Astrocyte (in vitro differentiated cells and primary cell): Measurements from ENCODE around the gene AFM. TPM values are rescaled to one million over a fixed set of nuclear protein-coding genes. Genes with fewer than 3 reads are reported as not detected.

Experiments used
- DNase-seq: peaks from one replicate; pipeline ENCODE4 v3.0.0-alpha.2; 2010; ENCODE audit warnings: low read depth
- FAIRE-seq: peaks from 2 replicates; lab custom pipeline; 2011; peaks lifted over from hg19 to GRCh38; lab: Jason Lieb, UNC
- H2AFZ ChIP-seq: 2 replicates; pipeline ENCODE4 v1.6.0; 2012; ENCODE audit warnings: low read depth, low read length, inconsistent platforms
- H3K27ac ChIP-seq: 2 replicates; pipeline ENCODE4 v1.5.1; 2011; ENCODE audit warnings: low read depth, low read length, inconsistent platforms
- H3K27me3 ChIP-seq: 2 replicates; pipeline ENCODE4 v1.6.0; 2011; ENCODE audit warnings: low read length, inconsistent platforms; ENCODE audit not compliant: insufficient read depth
- H3K36me3 ChIP-seq: 2 replicates; pipeline ENCODE4 v1.5.1; 2011; ENCODE audit warnings: low read length, inconsistent platforms; ENCODE audit not compliant: insufficient read depth
- H3K4me1 ChIP-seq: 2 replicates; pipeline ENCODE4 v1.5.1; 2011; ENCODE audit warnings: low read length, inconsistent platforms; ENCODE audit not compliant: insufficient read depth
- H3K4me2 ChIP-seq: 2 replicates; pipeline ENCODE4 v1.6.0; 2012; ENCODE audit warnings: low read length, inconsistent platforms
- H3K4me3 ChIP-seq: 2 replicates; pipeline ENCODE4 v1.5.1; 2011; ENCODE audit warnings: low read depth, mild to moderate bottlenecking, low read length, inconsistent platforms; ENCODE audit not compliant: insufficient read depth
- H3K79me2 ChIP-seq: 2 replicates; pipeline ENCODE4 v1.6.0; 2012; ENCODE audit warnings: mild to moderate bottlenecking, low read length, inconsistent platforms; ENCODE audit not compliant: insufficient read depth
- H3K9ac ChIP-seq: 2 replicates; pipeline ENCODE4 v1.6.0; 2012; ENCODE audit warnings: mild to moderate bottlenecking, low read length, inconsistent platforms
- H3K9me3 ChIP-seq: 2 replicates; pipeline ENCODE4 v1.5.1; 2012; ENCODE audit warnings: low read depth, mild to moderate bottlenecking, low read length, inconsistent platforms; ENCODE audit not compliant: insufficient read depth
- H4K20me1 ChIP-seq: 2 replicates; pipeline ENCODE4 v1.6.0; 2012; ENCODE audit warnings: low read length, inconsistent platforms; ENCODE audit not compliant: insufficient read depth
- H3K27ac Mint-ChIP-seq: one replicate; pipeline ENCODE4 v1.8.0; 2021; ENCODE audit warnings: mild to moderate bottlenecking, mixed read lengths; ENCODE audit not compliant: unreplicated experiment
- H3K27me3 Mint-ChIP-seq: one replicate; pipeline ENCODE4 v1.8.0; 2021; ENCODE audit warnings: low read depth, mixed read lengths; ENCODE audit not compliant: unreplicated experiment
- H3K36me3 Mint-ChIP-seq: one replicate; pipeline ENCODE4 v1.8.0; 2021; ENCODE audit warnings: low read depth, mixed read lengths; ENCODE audit not compliant: unreplicated experiment
- H3K4me1 Mint-ChIP-seq: one replicate; pipeline ENCODE4 v1.8.0; 2021; ENCODE audit warnings: low read depth, mixed read lengths; ENCODE audit not compliant: unreplicated experiment
- H3K4me3 Mint-ChIP-seq: one replicate; pipeline ENCODE4 v1.8.0; 2021; ENCODE audit warnings: mild to moderate bottlenecking, moderate library complexity, mixed read lengths; ENCODE audit not compliant: unreplicated experiment
- H3K9me3 Mint-ChIP-seq: one replicate; pipeline ENCODE4 v1.8.0; 2021; ENCODE audit warnings: mild to moderate bottlenecking, mixed read lengths; ENCODE audit not compliant: unreplicated experiment
- EZH2 ChIP-seq: IDR thresholded peaks from 2 replicates; pipeline ENCODE4 v1.6.1; 2012; ENCODE audit warnings: mild to moderate bottlenecking, low read length, inconsistent platforms; ENCODE audit not compliant: insufficient read depth
- total RNA-seq: library from RNA; stranded (reverse); gene quantifications from 2 replicates; pipeline ENCODE4 v1.2.1, GENCODE V29; 2021
- TF ChIP-seq, protein P1 (sequence below): IDR thresholded peaks from 2 replicates; pipeline ENCODE4 v1.5.1; 2011; ENCODE audit warnings: low read depth, mild to moderate bottlenecking, inconsistent platforms, low read length, moderate library complexity; ENCODE audit not compliant: insufficient read depth

Gene AFM
- total RNA-seq, 1 donor from 2014 or later, result not detected

DNA sequence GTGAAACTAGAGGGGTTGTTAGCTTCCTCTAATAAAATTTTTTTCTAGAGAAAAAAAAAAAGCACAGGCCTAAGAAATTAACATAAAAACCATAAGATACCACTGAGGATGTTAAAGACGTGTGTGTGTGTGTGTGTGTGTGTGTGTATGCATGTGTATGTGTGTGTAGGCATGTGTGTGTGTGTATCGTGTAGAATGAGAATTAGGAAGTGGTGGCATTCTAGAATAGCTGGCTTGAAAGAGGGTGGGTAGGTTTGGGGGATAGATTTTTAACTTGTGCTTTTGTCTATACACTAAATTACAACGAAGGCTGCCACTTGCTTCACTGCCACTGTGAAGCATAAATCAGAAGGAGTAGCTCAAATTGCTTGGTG lies 22.5 kb upstream of the AFM start:
- FAIRE-seq (no peak), DNase-seq (no peak)
- Histone ChIP-seq H3K4me2 (no peak overlapping the region), H3K36me3 (no peaks in the 10 kb centered on the region), H2AFZ (no peak overlapping the region), H3K79me2 (no peaks in the 10 kb centered on the region), H3K9ac (no peak overlapping the region), H3K27me3 (no peaks in the 10 kb centered on the region), H4K20me1 (no peaks in the 10 kb centered on the region), H3K4me1 (no peaks in the 10 kb centered on the region), H3K9me3 (no peaks in the 10 kb centered on the region), H3K27ac (no peak overlapping the region), H3K4me3 (no peak overlapping the region)
- TF ChIP-seq, protein P1, sequence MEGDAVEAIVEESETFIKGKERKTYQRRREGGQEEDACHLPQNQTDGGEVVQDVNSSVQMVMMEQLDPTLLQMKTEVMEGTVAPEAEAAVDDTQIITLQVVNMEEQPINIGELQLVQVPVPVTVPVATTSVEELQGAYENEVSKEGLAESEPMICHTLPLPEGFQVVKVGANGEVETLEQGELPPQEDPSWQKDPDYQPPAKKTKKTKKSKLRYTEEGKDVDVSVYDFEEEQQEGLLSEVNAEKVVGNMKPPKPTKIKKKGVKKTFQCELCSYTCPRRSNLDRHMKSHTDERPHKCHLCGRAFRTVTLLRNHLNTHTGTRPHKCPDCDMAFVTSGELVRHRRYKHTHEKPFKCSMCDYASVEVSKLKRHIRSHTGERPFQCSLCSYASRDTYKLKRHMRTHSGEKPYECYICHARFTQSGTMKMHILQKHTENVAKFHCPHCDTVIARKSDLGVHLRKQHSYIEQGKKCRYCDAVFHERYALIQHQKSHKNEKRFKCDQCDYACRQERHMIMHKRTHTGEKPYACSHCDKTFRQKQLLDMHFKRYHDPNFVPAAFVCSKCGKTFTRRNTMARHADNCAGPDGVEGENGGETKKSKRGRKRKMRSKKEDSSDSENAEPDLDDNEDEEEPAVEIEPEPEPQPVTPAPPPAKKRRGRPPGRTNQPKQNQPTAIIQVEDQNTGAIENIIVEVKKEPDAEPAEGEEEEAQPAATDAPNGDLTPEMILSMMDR, result no peak
- no peak for TF ChIP-seq EZH2
- Mint-ChIP-seq H3K4me1 (no peaks in the 10 kb centered on the region), H3K4me3 (no peak overlapping the region), H3K27me3 (no peaks in the 10 kb centered on the region), H3K27ac (no peak overlapping the region), H3K9me3 (peaks cover 3% of the 10 kb centered on the region), H3K36me3 (no peaks in the 10 kb centered on the region)

DNA sequence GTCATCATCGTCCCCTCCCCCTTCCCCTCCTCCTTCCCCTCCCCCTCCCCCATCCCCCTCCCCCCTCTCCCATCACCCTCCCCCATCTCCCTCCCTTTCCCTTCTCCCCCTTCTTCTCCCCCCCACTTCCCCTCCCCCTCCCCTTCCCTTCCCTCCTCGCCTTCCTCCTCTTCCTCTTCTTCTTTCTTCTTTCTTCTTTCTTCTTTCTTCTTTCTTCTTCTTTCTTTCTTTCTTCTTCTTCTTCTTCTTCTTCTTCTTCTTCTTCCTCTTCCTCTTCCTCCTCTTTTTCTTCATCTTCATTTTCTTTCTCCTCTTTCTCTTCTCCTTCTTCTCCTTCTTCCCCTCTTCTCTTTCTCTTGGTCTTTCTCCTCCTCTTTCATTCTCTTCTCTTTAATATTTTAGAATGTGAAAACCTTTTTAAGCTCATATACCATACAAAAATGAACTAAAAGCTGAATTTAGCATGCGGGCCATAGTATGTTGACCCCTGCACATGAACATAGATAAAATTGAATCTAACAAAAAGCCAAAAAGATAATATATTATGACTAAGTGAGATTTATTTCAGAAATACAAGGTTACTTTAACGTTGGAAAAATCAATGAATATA lies 20.5 kb upstream of the AFM start:
- H3K79me2 ChIP-seq, result no peaks in the 10 kb centered on the region
- Mint-ChIP-seq H3K4me1 (no peaks in the 10 kb centered on the region), H3K27me3 (no peaks in the 10 kb centered on the region), H3K36me3 (no peaks in the 10 kb centered on the region), H3K4me3 (no peak overlapping the region), H3K27ac (no peak overlapping the region), H3K9me3 (peaks cover 3% of the 10 kb centered on the region)
- H3K27me3 ChIP-seq, result no peaks in the 10 kb centered on the region
- H3K4me2 ChIP-seq, result no peak overlapping the region
- no peak overlapping the region for H2AFZ ChIP-seq
- no peak overlapping the region for H3K4me3 ChIP-seq
- TF ChIP-seq EZH2, result no peak
- TF ChIP-seq, protein P1, result no peak
- no peaks in the 10 kb centered on the region for H3K4me1 ChIP-seq
- no peak overlapping the region for H3K9ac ChIP-seq
- no peak overlapping the region for H3K27ac ChIP-seq
- DNase-seq, result no peak
- FAIRE-seq, result no peak
- H3K36me3 ChIP-seq, result no peaks in the 10 kb centered on the region
- no peaks in the 10 kb centered on the region for H3K9me3 ChIP-seq
- H4K20me1 ChIP-seq, result no peaks in the 10 kb centered on the region

DNA sequence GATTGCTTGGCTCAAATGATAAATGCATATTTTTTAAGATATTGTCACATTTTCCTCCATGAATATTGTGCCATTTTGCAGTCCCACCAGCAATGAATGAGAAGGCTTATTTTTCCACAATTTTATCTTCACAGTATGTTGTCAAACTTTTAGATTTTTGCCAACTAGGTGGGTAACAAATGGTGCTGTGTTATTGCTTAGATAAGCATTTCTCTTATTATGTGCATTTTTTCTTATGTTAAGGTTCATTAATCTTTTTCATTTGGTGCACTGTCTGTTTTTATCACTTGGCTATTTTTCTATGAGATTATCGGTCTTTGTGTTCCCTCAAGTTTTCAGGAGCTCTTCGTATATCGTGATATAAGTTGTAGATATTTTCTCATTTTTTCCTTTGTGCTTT lies 13.4 kb upstream of the AFM start:
- Histone ChIP-seq H3K4me2 (no peak overlapping the region), H3K27me3 (no peaks in the 10 kb centered on the region), H3K36me3 (no peaks in the 10 kb centered on the region), H3K4me1 (no peaks in the 10 kb centered on the region), H3K27ac (no peak overlapping the region), H3K4me3 (no peak overlapping the region), H3K79me2 (no peaks in the 10 kb centered on the region), H2AFZ (no peak overlapping the region), H3K9ac (no peak overlapping the region), H3K9me3 (no peaks in the 10 kb centered on the region), H4K20me1 (no peaks in the 10 kb centered on the region)
- no peak overlapping the region for H3K27ac Mint-ChIP-seq
- FAIRE-seq (no peak), DNase-seq (no peak)
- no peak overlapping the region for H3K4me3 Mint-ChIP-seq
- TF ChIP-seq, protein P1, result no peak
- TF ChIP-seq EZH2, result no peak
- peaks cover 2% of the 10 kb centered on the region for H3K9me3 Mint-ChIP-seq
- no peaks in the 10 kb centered on the region for H3K4me1 Mint-ChIP-seq
- H3K27me3 Mint-ChIP-seq, result no peaks in the 10 kb centered on the region
- no peaks in the 10 kb centered on the region for H3K36me3 Mint-ChIP-seq
